Heart left ventricle (tissue), 16 donors: ENCODE data around the gene CSTPP1. TPM values are rescaled to one million over a fixed set of nuclear protein-coding genes. Genes with fewer than 3 reads are reported as not detected.

Experiments used
- ATAC-seq, 4 donors: fragments of 200-7000 bp; cut with Tn5 transposase; one replicate each; pipeline ENCODE4 v1.9.1; 2020 to 2022; ENCODE audit warnings: moderate library complexity in 4 of 4, mild to moderate bottlenecking in 3 of 4, moderate number of reproducible peaks in 1 of 4
- DNase-seq, 5 donors: peaks; one replicate each; pipeline ENCODE4 v3.0.0-alpha.2; 2020
- H3K27ac ChIP-seq, 12 donors: fragments of 200-600 bp; sonication (generic) in 4 of 12; one replicate each; pipeline versions ENCODE4 v1.5.0 to v1.8.0; 2016 to 2022; ENCODE audit warnings: mild to moderate bottlenecking in 2 of 12
- H3K27me3 ChIP-seq, 9 donors: fragments of 200-600 bp; sonication (generic) in 2 of 9; one replicate each; pipeline versions ENCODE4 v1.5.1 to v1.8.0; 2016 to 2022; ENCODE audit warnings: mild to moderate bottlenecking in 3 of 9
- H3K36me3 ChIP-seq, 9 donors: fragments of 200-600 bp; sonication (generic) in 2 of 9; one replicate each; pipeline versions ENCODE4 v1.5.0 to v1.8.0; 2018 to 2022; ENCODE audit warnings: mild to moderate bottlenecking in 2 of 9
- H3K4me1 ChIP-seq, 12 donors: fragments of 200-600 bp; sonication (generic) in 4 of 12; one replicate each; pipeline versions ENCODE4 v1.5.0 to v1.8.0; 2016 to 2022; ENCODE audit warnings: mild to moderate bottlenecking in 3 of 12
- H3K4me3 ChIP-seq, 12 donors: fragments of 200-600 bp; sonication (generic) in 4 of 12; one replicate each; pipeline versions ENCODE4 v1.5.0 to v1.8.0; 2017 to 2022; ENCODE audit warnings: mild to moderate bottlenecking in 9 of 12, moderate library complexity in 4 of 12
- H3K9me3 ChIP-seq, 12 donors: fragments of 200-600 bp; sonication (generic) in 4 of 12; one replicate each; pipeline versions ENCODE4 v1.5.0 to v1.8.0; 2016 to 2022; ENCODE audit warnings: mild to moderate bottlenecking in 1 of 12
- POLR2A ChIP-seq, 2 donors: fragments of 450-650 bp; IDR thresholded peaks; one replicate each; pipeline ENCODE4 v1.6.1; 2017; ENCODE audit warnings: antibody characterized with exemption in 2 of 2, mild to moderate bottlenecking in 2 of 2, moderate library complexity in 2 of 2
- WGBS, 4 donors: extraction: QIAGEN DNeasy Blood & Tissue Kit in 2 of 4; methylation state at CpG; one replicate each; pipeline versions ENCODE4 v1.1.5 to v1.1.7; 2013 to 2018; 5-methylcytosine and 5-hydroxymethylcytosine counted together
- intact Hi-C, 10 donors: fragments of 100-400 bp; cut with DNase I; formaldehyde crosslinking; loops; one replicate each; pipeline versions ENCODE4 v1.11.1 to v1.14.2; 2022
- polyA plus RNA-seq, 2 donors: library from polyadenylated mRNA; stranded (reverse); fragments of 200-250 nt; gene quantifications; one replicate each; pipeline ENCODE4 v1.2.3, GENCODE V29; 2013
- total RNA-seq, 9 donors: library from RNA; depleted of rRNA in 2 of 9; stranded (reverse); fragments of >200 nt in 2 of 9; fragmentation: NEBNext Ultra II Directional in 3 of 9; extraction: Animal tissue kit (Norgen Biotek cat#: 25700) in 3 of 9; gene quantifications; one replicate each; pipeline versions ENCODE4 v1.1.0 to v1.2.4, GENCODE V29; 2016 to 2023
- TF ChIP-seq, protein P1 (sequence below), 12 donors: fragments of 200-600 bp; sonication (generic) in 4 of 12; IDR thresholded peaks; one replicate each; pipeline versions ENCODE4 v1.5.0 to v1.8.0; 2018 to 2022; ENCODE audit warnings: antibody characterized with exemption in 12 of 12, mild to moderate bottlenecking in 5 of 12
- donor health status: ischemic (EF 13 %, LVEDD 7.1; RV severe dilation, severe dysfunction).
- donor health status: healthy with polysubstance abuse.
- donor health status: DM: no; HTN: yes; CAD: no.
- donor health status: DM: no; HTN: no; CAD: no.
- donor health status: ischemic (EF 25% LVEDD 6.9; RV normal size, moderate dysfunction).
- donor health status: ischemic (EF 25% LVEDD 5.7; RV mildly dilated, moderate dysfunction).
- donor health status: healthy.
- donor health status: DM: yes; HTN: yes; CAD: no.
- donor health status: ischemic (EF 35%, LVEDD 5.7; RV mildly dilated, moderate dysfunction).
- donor health status: nonischemic (EF 11% LVEDD 7.7; RV severe dilation, severe dysfunction).
- donor health status: DM: yes; HTN: yes; CAD: no.
- donor health status: PGD.
- donor health status: ischemic (EF 29% LVEDD 5.4; RV normal size, mild dysfunction).
- donor health status: nonischemic (EF 23%, LVEDD 6.1; RV moderate dilation, normal function).

Gene CSTPP1
- total and polyA plus RNA-seq, 11 donors: 9.9 to 33.4 (median 14.7) TPM

DNA sequence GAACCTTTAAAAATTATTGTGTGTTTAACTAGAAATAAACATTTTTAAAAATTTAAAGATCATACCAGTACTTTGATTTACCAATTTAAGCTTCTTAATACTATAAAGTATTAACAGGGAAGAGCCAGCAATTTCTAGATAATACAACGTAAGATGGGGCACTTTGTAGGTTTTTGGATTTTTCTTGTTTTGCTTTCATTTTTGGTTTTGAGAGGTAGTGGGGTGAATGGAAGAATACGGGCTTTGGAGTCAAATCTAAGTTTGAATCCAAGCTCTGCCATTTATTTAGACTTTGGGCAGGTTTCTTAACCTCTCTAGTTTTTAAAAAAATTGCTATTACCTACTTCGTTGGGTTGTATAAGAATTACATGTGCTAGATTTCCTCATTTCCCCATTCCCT, 44.9 kb downstream of the CSTPP1 start:
- intact Hi-C loops: no loop called here
- 89 to 93% (median 91%) methylated on average over 3 of the region's 3 CpGs for WGBS, 4 donors
- ATAC-seq (no peak), DNase-seq (no peak)
- Histone ChIP-seq H3K27ac (no peak overlapping the region), H3K4me3 (peak overlapping the region in 1 of 12 donors; percentile 18), H3K9me3 (no peaks in the 10 kb centered on the region), H3K27me3 (no peaks in the 10 kb centered on the region), H3K36me3 (no peaks in the 10 kb centered on the region), H3K4me1 (peaks cover 0 to 12% (median 0%) of the 10 kb centered on the region in 12 donors)
- TF ChIP-seq POLR2A (IDR thresholded peaks at IDR 0.05): no peak
- TF ChIP-seq, protein P1, sequence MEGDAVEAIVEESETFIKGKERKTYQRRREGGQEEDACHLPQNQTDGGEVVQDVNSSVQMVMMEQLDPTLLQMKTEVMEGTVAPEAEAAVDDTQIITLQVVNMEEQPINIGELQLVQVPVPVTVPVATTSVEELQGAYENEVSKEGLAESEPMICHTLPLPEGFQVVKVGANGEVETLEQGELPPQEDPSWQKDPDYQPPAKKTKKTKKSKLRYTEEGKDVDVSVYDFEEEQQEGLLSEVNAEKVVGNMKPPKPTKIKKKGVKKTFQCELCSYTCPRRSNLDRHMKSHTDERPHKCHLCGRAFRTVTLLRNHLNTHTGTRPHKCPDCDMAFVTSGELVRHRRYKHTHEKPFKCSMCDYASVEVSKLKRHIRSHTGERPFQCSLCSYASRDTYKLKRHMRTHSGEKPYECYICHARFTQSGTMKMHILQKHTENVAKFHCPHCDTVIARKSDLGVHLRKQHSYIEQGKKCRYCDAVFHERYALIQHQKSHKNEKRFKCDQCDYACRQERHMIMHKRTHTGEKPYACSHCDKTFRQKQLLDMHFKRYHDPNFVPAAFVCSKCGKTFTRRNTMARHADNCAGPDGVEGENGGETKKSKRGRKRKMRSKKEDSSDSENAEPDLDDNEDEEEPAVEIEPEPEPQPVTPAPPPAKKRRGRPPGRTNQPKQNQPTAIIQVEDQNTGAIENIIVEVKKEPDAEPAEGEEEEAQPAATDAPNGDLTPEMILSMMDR (IDR thresholded peaks at IDR 0.05): no peak

DNA sequence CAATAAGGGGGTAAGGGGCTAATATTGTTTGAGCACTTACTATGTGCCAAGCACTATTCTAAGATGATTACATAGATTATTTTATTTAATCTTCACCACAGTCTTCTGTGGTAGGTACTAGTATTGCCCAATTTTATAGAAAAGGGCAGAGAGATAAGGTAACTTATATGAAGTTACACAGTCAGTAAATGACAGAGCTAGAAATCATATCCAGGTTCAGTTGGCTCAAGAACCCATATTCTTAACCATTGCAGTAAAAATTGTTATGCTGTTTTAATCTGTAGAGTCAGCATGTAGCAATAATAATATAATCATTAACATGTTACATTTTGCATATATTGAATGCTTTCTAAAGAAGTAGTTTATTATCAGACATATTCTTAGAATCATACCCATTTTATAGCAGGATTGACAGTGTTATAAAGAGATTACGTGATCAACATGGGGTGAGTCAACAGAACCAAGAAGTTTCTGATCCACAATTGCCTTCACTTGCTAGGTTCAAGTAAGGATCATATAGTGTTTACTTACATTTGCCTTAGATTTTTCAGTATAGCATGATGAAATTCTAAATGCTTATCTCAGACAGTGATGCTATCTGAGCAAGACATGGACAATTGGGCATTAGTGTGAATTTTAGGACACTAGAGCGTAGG, 46.4 kb downstream of the CSTPP1 start:
- Histone ChIP-seq H3K4me1 (no peaks in the 10 kb centered on the region), H3K27me3 (no peaks in the 10 kb centered on the region), H3K36me3 (peaks cover 0 to 9% (median 2%) of the 10 kb centered on the region in 9 donors), H3K4me3 (no peak overlapping the region), H3K27ac (no peak overlapping the region), H3K9me3 (no peaks in the 10 kb centered on the region)
- WGBS, 4 donors: 92 to 99% (median 96%) methylated on average over 2 of the region's 2 CpGs
- ATAC-seq (no peak), DNase-seq (no peak)
- TF ChIP-seq, protein P1 (IDR thresholded peaks at IDR 0.05): no peak
- no peak for TF ChIP-seq POLR2A (IDR thresholded peaks at IDR 0.05)
- intact Hi-C loops: no loop called here

DNA sequence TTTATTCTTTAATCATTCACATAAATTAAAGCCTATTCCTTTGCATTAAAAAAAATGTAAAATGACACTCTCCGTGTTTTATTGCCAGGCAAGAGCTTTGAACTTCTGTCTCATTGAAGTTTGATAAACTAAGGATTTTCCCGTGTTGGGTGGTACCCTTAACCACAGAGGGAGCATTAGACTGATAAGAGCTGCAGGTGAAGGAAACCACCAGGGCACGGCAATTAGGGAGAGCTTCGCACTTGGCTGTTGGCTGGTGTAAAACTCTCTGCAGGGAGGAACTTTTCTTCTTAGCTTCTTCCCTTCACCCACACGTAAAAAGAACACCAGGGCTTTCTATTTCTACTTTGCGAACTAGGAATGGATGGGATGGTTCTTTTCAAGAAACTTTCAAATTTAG, 47.0 kb downstream of the CSTPP1 start:
- DNase-seq (no peak), ATAC-seq (no peak)
- no peaks in the 10 kb centered on the region for H3K9me3 ChIP-seq
- H3K27ac ChIP-seq: no peak overlapping the region
- no peak overlapping the region for H3K4me3 ChIP-seq
- WGBS, 4 donors: 79 to 88% (median 81%) methylated on average over 6 of the region's 6 CpGs
- peaks cover 0 to 15% (median 5%) of the 10 kb centered on the region in 9 donors for H3K36me3 ChIP-seq
- intact Hi-C loops: no loop called here
- H3K27me3 ChIP-seq: no peaks in the 10 kb centered on the region
- no peaks in the 10 kb centered on the region for H3K4me1 ChIP-seq
- TF ChIP-seq POLR2A (IDR thresholded peaks at IDR 0.05): no peak

DNA sequence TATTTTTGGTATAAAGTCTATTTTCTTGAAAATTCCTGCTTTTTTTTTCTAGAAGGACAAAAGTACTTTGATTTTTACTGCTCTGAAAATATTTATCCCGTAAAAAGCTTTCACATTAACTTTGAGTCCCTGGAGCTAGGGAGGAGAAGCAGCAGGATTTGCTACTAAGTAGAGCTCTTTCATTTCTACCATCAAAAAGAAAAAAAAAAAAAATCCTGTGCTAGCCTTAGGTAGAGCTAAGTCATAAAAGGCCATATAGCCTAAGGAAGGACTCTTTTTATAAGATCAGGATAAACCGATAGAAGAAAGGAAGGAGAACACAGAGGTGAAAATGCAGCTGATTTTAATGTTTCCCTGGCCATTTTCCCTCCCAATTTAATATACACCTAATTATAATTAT, 48.0 kb downstream of the CSTPP1 start:
- Histone ChIP-seq H3K4me3 (no peak overlapping the region), H3K27ac (no peak overlapping the region), H3K27me3 (no peaks in the 10 kb centered on the region), H3K4me1 (no peaks in the 10 kb centered on the region), H3K9me3 (no peaks in the 10 kb centered on the region), H3K36me3 (peaks cover 0 to 19% (median 6%) of the 10 kb centered on the region in 9 donors)
- TF ChIP-seq, protein P1 (IDR thresholded peaks at IDR 0.05): no peak
- TF ChIP-seq POLR2A (IDR thresholded peaks at IDR 0.05): no peak
- DNase-seq (no peak), ATAC-seq (no peak)
- intact Hi-C loops: no loop called here
- WGBS, 4 donors: 94 to 97% (median 96%) methylated on average over 2 of the region's 2 CpGs

DNA sequence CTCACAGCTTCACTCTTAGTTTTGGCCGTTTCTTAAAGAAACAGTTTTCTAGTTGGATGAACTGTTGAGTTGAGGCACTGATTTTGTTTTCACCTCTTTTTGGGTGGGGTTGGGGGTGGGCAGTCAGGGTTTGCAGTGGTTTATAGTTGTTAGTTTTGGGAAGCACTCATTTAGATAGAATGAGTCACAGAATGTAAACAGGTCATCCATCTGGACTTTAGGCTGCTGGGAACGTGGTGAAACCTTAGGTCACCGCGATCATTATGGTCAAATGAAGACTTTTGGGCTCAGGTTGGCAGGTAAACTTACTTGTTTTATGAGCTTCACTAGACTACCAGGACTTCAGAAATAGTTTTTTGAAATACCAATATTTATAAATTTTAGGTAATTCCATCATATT, 48.4 kb downstream of the CSTPP1 start:
- Histone ChIP-seq H3K36me3 (peaks cover 0 to 21% (median 10%) of the 10 kb centered on the region in 9 donors), H3K4me1 (no peaks in the 10 kb centered on the region), H3K27ac (no peak overlapping the region), H3K9me3 (peaks cover 0 to 2% (median 0%) of the 10 kb centered on the region in 12 donors), H3K4me3 (no peak overlapping the region), H3K27me3 (no peaks in the 10 kb centered on the region)
- TF ChIP-seq, protein P1 (IDR thresholded peaks at IDR 0.05): no peak
- no peak for TF ChIP-seq POLR2A (IDR thresholded peaks at IDR 0.05)
- intact Hi-C loops: no loop called here
- DNase-seq (no peak), ATAC-seq (no peak)
- 87 to 96% (median 94%) methylated on average over 4 of the region's 4 CpGs for WGBS, 4 donors
